GM21619 (cell line): ENCODE data around the gene MPPED2.

Source experiments
- ATAC-seq: cut with Tn5 transposase; IDR thresholded peaks from one replicate; pipeline ENCODE4 v1.9.1; 2021; ENCODE audit not compliant: unreplicated experiment

Gene MPPED2

DNA sequence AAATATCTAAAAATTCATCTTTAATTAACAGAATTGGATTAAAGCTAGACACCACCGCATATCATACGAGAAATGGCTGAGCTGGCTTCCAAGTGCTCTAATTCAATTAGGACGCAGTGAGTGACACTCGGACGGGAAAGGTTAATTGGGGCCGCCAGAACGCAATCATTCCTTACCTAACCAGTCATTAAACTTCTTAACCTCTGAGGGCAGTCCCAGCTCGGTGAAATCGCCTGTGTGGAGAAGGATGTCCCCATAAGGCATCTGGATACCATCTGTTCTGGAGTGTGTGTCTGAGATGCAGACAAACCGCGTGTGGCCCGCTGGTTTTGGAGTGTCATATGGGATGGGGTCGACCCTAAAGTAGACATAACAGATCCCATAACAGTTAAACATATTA, 50.3 kb downstream of the MPPED2 start:
- no peak for ATAC-seq

DNA sequence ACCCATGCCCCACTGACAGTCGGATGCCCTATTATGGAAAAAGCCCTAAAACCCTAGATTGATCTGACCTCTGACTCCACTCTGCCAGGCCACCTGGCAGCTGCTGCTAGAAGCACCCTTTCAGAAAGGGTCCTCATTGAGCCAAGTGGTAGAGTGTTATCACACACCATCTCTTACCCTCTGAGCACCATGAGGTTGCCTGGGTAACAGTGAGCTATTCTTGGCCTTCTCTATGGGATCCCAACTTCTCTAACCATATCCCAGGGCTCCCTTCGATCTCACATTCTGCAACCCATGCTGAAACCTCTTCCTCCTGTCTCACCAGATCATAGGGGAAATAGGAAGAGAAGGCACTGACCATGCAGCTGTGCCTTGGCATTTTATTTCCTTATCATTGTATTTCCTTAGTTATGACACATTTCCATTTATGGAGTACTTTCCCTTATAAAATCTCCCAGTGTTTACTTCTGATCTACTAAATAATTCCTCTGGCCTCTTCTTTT, 52.7 kb downstream of the MPPED2 start:
- no peak for ATAC-seq

DNA sequence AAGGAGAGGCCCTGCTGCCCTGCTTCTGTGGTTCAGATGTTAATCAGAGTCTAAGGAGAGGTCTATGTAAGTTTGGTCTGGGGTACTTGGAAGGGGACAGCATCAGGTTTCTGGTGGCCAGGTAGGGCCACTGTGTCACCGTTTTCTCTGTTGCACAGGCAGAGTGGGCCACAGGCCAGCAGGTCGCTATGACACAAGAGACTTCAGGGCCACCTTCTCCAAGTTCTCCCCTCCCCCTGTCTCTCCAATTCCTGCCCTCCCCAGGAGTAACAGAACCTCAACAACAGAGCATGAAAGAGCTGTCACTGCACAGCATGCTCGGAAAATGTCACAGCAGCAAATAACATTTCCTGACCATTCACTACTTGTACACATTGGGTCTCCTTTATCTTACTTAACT, 58.6 kb downstream of the MPPED2 start:
- ATAC-seq: no peak

DNA sequence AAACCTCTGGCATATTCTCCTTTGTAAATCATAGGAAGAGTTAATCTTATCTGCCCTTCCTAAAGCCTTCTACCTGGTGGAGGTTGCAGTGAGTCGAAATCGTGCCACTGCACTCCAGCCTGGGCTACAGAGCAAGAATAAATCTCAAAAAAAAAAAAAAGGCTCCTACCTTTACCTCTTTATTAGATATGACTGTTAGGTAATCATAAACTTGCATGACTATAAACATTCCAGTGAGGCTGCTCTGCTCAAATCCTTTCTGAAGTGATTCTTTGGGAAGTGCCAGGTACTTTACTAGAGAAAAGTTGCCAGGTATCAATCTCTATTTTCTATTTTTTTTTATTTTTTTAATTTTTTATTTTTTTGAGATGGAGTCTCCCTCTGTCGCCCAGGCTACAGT, 59.6 kb downstream of the MPPED2 start:
- ATAC-seq: no peak

DNA sequence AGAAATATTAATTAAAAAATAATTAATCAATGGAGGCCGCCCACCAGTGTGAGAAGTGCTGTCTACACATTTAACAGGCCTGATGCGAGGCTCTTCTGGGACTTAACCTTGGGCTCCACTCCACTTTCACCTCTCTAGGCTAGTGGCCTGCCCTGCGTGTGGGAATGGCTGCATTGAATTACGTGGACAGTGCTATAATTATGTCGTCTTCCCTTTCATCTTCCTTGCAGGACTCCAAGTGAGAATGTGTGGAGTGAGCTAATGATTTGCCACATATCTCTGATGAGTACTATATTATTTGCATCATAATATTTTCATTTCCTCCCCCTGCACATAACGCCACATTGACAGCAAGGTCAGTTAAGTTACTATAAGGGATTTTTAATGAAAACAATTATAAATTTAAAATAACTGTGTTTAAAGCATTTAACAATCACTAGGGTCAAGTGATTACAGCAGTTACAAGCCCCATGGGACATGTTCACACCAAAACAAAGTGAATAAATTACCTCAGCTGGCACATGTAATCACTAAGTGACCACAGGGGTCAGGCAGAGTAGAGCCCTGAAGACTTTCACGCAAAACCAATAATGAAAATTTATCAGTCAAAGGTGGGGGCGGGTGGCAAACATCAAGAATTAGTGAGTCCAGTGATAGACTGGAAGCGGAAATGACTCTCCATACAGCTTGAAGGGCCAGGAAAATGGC, 63.5 kb downstream of the MPPED2 start:
- ATAC-seq: no peak

DNA sequence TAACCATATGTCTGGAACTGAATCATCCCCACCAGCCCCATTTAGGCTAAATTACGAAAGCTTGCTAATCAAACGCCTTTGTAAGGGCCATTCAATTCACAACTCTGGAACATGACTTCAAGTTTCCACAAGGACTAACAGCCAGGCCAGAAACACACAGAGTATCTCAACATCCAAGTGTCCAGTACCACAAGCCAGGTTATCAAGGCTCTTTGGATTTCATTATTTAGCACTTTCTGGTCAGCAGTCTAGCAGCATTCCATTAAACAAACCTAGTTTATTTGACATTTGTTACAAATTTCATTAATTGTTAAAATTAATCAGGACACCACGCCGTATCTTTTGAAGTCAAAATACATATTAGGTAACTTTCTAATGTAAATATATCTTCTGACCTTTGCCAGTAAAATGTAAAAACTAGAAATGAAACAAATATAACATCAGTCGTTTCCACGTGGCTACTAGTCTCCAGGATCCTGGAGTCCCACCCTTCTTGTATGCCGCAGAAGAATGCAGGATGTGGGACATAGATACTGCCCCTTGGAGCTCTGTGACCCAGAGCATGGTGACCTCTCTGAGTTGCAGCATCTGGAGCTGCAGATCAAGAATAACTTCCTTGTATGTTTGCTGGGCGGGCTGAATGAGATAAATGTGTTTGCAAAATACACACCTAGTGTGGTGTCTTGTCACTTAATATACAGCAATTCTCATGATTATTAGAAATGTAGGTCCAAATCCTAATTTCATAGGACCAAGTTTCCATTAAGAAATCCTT, 64.7 kb downstream of the MPPED2 start:
- no peak for ATAC-seq

DNA sequence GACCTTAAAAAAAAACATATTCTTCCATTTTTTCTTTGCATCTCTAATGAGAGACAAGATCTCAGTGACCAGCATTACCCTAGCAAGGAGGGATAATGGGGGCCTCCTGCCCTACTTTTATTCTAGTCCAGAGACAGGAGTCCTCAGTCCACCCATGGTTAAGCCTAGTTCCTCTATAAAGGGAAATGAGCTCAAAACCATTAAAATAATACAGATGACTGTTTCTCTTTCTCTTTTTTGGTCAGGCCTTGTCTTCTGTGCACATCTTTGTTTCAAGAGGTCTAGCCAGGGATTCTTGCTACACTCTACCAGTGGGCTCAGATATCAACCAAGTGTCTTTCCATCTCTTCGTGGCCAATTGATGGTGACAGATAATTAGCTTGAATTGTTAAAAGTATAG, 73.1 kb downstream of the MPPED2 start:
- ATAC-seq: no peak

DNA sequence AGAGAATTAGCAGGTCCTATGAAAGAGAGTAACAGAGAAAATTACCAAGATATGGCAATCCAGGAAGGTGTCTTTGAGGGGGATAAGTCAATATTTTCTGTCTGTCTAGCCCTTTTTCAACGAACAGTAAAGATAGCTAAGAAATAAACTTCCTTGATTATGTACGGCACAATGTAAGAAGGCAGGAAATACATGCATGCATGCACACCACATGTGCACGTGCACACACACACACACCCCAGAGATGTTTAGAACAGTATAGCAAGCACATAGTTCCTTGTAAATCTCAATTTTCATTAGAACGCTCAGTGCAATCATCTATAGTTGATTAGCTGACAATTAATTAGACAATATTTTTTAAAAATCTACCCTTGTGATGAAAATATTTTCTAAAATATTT, 74.7 kb downstream of the MPPED2 start:
- no peak for ATAC-seq

DNA sequence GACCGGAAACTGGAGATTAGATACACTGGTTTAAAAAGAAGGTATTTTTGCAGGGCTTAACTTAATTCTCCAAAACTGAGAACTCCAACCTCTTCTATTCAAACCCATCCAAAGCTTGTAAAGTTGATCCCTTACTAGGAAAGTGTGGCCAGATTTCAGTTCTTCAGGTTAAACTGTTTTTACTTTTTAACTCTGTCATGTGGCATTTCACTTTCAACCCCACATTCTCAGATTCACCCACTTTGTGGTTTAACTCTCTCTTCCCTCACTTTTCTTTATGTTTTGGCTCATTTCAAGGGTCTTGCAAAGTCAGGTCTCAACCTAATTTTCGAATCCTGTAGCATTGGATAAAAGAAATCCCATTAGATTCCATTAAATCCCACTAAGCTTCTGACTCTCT, 75.4 kb downstream of the MPPED2 start:
- no peak for ATAC-seq

DNA sequence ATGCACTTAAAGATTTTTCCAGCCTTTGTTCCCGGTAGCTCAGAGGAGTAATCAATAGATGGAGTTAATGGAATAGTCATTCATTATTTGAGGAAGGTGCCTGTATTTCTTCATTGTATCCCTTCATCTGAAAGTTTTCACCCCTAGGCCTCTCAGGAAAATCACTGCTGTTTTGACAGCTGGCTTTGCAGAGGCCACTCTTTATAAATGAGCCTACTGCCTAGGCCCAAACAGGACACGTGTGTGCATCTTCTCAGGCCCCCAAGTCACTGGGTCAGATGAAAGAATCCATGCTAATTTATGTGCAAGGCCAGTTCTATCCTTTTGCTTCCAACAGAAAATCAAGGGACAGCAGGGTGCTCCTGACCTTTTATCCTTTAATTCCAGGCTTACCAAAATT, 76.8 kb downstream of the MPPED2 start:
- ATAC-seq: no peak

DNA sequence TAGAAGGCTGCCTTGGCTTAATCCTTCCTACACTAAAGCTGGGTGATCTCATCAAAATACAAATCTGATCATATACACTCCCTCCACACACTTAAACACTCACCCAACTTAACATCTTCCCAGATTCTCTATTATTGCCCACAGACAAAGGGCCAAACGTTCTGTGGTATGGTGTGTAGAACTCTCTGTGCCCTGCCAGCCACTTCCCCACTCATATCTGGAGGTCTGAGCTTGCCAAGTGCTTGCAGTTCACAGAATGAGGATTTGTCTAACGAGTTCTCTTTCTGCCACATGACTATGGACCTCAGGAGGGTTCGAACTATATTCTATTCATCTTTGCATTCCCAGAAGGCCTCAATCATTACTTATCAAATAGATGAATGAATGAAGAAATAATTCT, 77.6 kb downstream of the MPPED2 start:
- no peak for ATAC-seq

DNA sequence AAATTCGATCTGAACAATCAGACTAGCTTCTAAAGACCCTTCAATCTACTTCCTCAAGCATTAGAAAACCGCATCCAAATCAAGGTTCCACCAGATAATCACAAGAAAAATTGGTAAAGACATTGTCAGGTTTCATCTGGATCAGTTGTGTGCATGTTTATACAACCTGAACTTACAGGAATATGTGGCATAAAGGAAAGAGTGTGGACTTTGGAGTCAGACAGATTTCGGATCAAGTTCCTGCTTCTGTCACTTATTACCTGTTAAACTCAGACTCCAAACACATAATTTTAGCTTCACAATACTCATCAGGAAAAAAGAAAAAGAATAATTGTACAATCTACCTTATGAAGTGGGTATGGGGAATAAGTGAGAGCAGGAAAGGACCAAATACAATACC, 80.5 kb downstream of the MPPED2 start:
- ATAC-seq: no peak

DNA sequence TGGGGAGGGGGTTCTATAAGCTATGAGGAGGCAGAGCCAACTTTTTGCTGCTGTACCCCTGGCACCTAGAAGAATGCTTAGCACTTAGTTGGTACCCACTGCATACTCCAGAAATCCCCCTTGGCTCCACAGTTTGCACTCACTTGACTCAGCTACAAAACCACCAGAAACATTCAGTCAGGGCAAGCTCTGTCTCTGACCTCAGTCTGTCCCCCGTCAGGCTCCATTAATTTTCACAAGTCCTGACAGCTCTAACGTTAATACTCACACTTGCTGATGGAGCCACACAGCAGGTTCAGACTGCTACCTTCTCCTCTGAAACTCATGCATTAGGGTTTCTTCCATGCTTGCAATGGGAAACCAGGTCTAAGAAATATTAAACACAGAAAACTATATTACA, 81.7 kb downstream of the MPPED2 start:
- no peak for ATAC-seq

DNA sequence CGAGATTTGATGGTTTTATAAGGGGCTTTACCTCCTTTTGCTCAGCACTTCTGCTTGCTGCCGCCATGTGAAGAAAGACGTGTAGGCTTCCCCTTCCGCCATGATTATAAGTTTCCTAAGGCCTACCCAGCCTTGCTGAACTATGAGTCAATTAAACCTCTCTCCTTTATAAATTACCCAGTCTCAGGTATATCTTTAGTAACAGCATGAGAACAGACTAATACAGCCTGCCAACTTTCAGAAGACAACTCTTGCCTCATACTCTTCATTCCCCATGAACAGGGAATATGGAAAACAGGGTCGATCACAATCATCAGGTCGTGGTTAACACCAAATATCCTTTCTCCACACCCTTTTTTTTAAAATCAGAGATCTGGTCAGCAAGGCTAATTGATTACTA, 83.0 kb downstream of the MPPED2 start:
- ATAC-seq: no peak

DNA sequence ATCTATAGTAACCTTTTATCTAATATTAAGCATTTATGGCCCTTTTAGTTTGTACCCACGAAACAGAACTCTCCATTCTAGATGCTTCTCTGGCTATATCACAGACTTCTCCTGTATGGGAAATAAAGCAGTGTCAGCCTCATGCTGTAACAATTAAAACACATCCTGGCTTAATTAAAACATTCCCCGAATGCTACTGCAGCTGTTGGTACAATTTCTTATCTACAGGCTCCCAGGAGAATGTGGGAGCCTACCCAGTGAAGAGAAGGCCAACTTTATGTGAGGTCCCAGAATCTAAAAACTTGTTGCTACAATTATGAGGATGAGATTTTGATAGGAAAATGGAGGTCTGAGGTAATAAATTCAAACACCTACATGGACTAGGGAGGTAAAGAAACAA, 83.8 kb downstream of the MPPED2 start:
- no peak for ATAC-seq

DNA sequence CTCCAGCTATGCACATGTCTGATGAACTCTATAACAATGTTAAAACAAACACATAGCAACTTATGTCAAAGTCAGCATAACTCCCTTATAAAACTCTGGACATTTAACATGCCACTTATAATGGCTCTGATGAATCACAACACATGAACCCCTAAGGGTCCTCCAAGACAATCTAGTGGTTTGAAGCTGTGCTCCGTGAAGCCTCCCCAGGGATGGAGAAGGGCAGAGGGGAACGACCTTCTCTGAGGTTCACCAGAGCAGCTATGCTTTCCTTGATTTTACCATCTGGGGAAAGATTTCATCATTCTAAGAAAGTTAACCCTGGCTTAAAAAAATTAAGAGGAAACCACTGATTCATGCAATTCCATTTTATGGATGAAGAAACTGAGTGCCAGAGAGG, 84.4 kb downstream of the MPPED2 start:
- no peak for ATAC-seq

DNA sequence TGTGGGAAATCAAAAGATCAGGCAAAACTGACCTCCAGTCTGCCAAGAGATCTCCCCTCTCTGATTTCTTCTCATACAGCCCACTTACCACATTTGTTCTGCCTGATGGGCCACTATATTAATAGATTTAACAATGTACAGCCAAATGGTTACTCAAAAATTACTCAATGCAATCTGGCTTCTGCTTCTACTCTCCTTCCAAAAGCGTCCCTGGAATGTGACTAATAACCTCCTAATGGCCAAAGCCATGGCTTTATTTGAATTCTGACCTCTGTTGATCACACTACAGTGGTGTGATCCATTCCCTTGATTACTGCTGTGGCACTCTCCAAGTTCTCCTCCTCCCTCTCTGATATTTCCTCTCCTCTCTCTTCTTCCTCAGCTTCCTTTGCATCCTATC, 86.2 kb downstream of the MPPED2 start:
- no peak for ATAC-seq

DNA sequence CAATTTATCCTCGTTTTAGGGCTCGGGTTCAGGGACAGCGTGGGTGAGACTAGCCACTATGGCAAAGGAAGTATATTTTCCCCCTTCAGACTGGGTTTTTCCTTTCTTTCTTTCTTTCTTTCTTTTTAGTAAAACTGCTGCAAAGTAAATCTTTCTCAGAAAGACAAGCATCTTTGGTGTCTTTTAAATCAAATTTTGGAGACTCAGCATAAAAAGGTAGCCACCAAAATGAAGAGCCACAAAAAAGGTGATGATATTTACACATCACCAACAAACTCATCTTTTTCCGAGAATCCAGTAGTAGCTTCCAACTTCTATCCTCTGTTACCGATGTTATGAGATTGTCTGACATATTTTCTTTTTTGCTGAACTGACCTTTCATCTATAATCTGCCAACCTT, 88.6 kb downstream of the MPPED2 start:
- ATAC-seq: no peak

DNA sequence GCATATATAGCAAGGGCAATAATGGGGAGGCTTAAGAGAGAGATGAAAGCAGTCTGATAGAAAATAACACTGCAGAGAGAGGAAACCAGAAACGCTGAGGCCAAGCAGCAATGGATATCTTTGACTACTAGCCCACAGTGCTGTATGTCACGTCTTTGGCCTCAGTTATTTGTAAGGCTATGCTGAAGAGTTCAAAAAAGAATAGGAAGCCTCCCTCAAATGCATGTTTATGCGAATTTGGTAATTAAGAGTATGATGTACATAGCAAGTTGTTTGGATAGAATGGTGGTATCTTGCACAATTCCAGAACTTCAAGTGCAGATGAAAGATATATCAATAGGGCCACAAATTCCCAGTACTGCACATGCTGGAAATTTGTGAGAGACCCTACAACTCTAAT, 89.2 kb downstream of the MPPED2 start:
- no peak for ATAC-seq

DNA sequence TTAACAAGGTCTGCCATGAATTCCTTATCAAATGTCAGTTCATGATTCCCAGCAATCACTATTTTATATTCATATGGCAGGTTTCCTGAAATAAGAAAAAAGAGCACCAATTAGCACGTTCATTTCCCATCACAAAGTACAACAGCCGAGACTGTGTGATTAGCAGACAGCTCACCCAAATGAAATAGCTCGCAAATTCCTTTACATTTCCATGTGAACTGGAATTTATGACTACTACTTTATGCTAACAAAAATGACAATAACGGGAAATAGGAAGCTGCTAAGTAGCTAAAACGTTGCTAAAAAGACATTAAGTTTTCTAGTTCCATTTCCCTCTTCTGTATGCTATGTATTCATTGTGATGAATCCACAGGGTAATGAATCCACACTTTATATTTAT, 90.7 kb downstream of the MPPED2 start:
- ATAC-seq: no peak

DNA sequence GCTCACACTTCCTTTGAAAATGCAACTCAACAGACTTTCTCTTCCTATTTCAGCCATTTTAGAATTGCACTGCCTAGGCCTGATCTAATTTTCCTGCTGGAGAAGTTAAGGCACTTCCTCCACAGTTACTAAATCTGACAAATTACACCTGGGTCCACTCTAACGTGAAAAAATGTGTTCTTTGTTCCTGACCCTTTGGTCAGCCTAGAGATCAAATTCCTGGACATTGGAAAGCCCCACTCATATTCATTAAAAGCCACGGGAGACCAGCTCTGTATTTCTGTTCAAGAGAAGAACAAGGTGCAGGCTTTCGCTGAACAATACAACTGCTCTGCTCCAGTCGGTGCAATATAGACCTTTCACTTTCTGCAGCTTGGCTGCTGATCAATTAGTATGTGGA, 96.6 kb downstream of the MPPED2 start:
- no peak for ATAC-seq

DNA sequence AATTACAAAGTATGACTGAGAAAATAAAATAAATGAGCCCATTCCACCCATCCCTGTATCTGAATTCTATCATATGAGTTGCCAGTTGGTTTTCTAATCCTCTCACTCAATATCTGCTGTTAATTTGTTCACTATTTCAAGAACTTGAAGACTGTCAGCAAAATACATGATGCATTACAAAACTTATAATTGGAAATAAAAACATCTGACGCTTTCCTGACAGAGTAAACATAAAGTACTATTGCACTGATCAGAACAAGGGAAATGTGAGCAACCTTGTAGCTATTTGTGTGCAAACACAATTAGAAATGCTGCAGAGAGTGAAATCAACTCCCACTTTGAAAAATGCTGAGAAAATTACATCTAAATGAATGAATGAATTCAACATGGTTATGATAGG, 97.1 kb downstream of the MPPED2 start:
- ATAC-seq: no peak
